HL-60 (cell line): Measurements from ENCODE around the gene HPSE2.

Experiments
- DNase-seq, 2 experiments: peaks; one replicate each; pipeline ENCODE4 v3.0.0-alpha.2; 2010 to 2020; ENCODE audit warnings: low read depth in 1 of 2, low spot score in 1 of 2
- H3K27ac ChIP-seq: fragments of 250-450 bp; sonication (Bioruptor Pico); replicated peaks from 2 replicates; pipeline ENCODE4 v1.5.1; 2020; ENCODE audit warnings: mild to moderate bottlenecking, moderate library complexity
- H3K27me3 ChIP-seq: fragments of 250-450 bp; sonication (Bioruptor Pico); 2 replicates; pipeline ENCODE4 v1.5.1; 2021; ENCODE audit warnings: mild to moderate bottlenecking, moderate library complexity; ENCODE audit not compliant: insufficient read depth, poor library complexity, severe bottlenecking
- H3K4me3 ChIP-seq: replicated peaks from 2 replicates; pipeline ENCODE4 v1.5.1; 2011; ENCODE audit warnings: mild to moderate bottlenecking, control low read depth, low read length; ENCODE audit not compliant: insufficient read depth
- CTCF ChIP-seq: IDR thresholded peaks from one replicate; pipeline ENCODE4 v1.5.1; 2011; ENCODE audit warnings: low read length, control low read depth, inconsistent platforms; ENCODE audit not compliant: insufficient read depth
- GABPA ChIP-seq: IDR thresholded peaks from 2 replicates; pipeline ENCODE4 v1.6.1; 2012; ENCODE audit warnings: low read depth
- POLR2AphosphoS5 ChIP-seq: IDR thresholded peaks from 2 replicates; pipeline ENCODE4 v1.6.1; 2012; ENCODE audit warnings: low read depth
- REST ChIP-seq: IDR thresholded peaks from 2 replicates; pipeline ENCODE4 v1.6.1; 2012; ENCODE audit warnings: low read depth; ENCODE audit not compliant: insufficient replicate concordance
- SPI1 ChIP-seq: IDR thresholded peaks from 2 replicates; pipeline ENCODE4 v1.6.1; 2012; ENCODE audit warnings: low read depth, mild to moderate bottlenecking, borderline replicate concordance

Gene HPSE2

GRCh38 chr10:98424295-98425254, 811.1 kb downstream of the HPSE2 start:
- no peak overlapping the region for H3K27ac ChIP-seq
- no peaks in the 10 kb centered on the region for H3K27me3 ChIP-seq
- H3K4me3 ChIP-seq, result no peak overlapping the region
- no peak for TF ChIP-seq GABPA
- no peak for TF ChIP-seq REST
- no peak for TF ChIP-seq SPI1
- TF ChIP-seq CTCF, result no peak
- no peak for TF ChIP-seq POLR2AphosphoS5
- DNase-seq, result no peak

- Histone ChIP-seq H3K27ac (no peak overlapping the region), H3K4me3 (no peak overlapping the region), H3K27me3 (no peaks in the 10 kb centered on the region)
- no peak for DNase-seq
- TF ChIP-seq REST (no peak), SPI1 (no peak), GABPA (no peak), POLR2AphosphoS5 (no peak), CTCF (no peak)
Measured at GRCh38 chr10:98423691-98424120, 811.9 kb downstream of the HPSE2 start.

- Histone ChIP-seq H3K27me3 (no peaks in the 10 kb centered on the region), H3K4me3 (no peak overlapping the region), H3K27ac (no peak overlapping the region)
- no peak for TF ChIP-seq REST
- TF ChIP-seq SPI1, result no peak
- TF ChIP-seq POLR2AphosphoS5, result no peak
- no peak for TF ChIP-seq GABPA
- no peak for TF ChIP-seq CTCF
- DNase-seq, result no peak
Measured at GRCh38 chr10:98422182-98422581, 813.5 kb downstream of the HPSE2 start.
